ENCODE measurements around the gene NFX1. TPM values are rescaled to one million over a fixed set of nuclear protein-coding genes. Genes with fewer than 3 reads are reported as not detected.
A peak's percentile ranks its signal among the peaks of the same experiment; 100 is the strongest.

NFX1 gene
- total RNA-seq, 2 experiments from 2014 or later = 38.8 to 39.8 TPM

DNA sequence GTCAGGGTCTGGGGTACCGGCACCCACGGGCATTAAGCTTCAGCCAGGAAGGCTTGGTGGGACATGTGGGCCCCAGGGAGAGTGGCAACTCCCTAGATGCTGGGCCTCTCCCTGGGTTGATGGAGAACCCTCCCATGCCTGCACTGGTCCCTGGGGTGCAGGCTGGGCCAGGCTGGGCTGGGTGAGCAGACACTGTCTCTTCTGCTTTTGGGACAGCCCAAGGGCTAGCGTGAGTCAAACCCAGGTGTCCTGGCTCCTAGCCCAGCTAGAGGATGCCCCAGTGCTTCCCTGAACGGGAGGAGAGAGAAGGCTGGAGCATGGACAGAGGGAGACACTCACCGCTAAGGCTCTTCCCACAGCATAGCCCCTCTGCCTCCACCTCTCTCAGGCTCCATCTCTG, 117.8 kb downstream of the NFX1 start:
- peaks cover 8% of the 10 kb centered on the region for H3K27me3 Mint-ChIP-seq (ENCODE audit: low read depth)
- H3K36me3 Mint-ChIP-seq (ENCODE audit: low read depth) = no peaks in the 10 kb centered on the region
- H3K9me3 Mint-ChIP-seq (ENCODE audit: insufficient read depth) = no peaks in the 10 kb centered on the region
- H3K4me3 Mint-ChIP-seq = no peak overlapping the region
- DNase-seq (no peak), ATAC-seq (no peak)
- POLR2A ChIA-PET = no interaction called here
- CTCF ChIA-PET = interaction anchor here (1.1 to 2.1 kb wide), 4 partner anchors 8 to 59 kb away, joined by 3 to 11 read pairs (median 7); no protein-coding TSS in a partner anchor
- H3K27ac Mint-ChIP-seq = no peak overlapping the region
- peaks cover 6% of the 10 kb centered on the region for H3K4me1 Mint-ChIP-seq (ENCODE audit: low read depth)

GRCh38 chr9:33414268-33414667, 124.0 kb downstream of the NFX1 start:
- Mint-ChIP-seq H3K4me1 (ENCODE audit: low read depth) (peaks cover 45% of the 10 kb centered on the region), H3K27ac (peak overlapping the region; percentile 94), H3K27me3 (ENCODE audit: low read depth) (peaks cover 3% of the 10 kb centered on the region), H3K9me3 (ENCODE audit: insufficient read depth) (no peaks in the 10 kb centered on the region), H3K4me3 (no peak overlapping the region), H3K36me3 (ENCODE audit: low read depth) (no peaks in the 10 kb centered on the region)
- no peak for ATAC-seq
- no peak for DNase-seq
- ChIA-PET CTCF (interaction anchor here (0.9 to 10.3 kb wide), 13 partner anchors 10 to 188 kb away, joined by 3 to 209 read pairs (median 29); partner anchors contain the start of genes AQP3, AQP7, NFX1 and NOL6), POLR2A (interaction anchor here (1.0 to 4.2 kb wide), 4 partner anchors 10 to 59 kb away, joined by 4 to 33 read pairs (median 10); partner anchors contain the start of genes AQP3 and NOL6)

GRCh38 chr9:33414889-33415500, 124.7 kb downstream of the NFX1 start:
- peaks cover 45% of the 10 kb centered on the region for H3K4me1 Mint-ChIP-seq (ENCODE audit: low read depth)
- H3K27me3 Mint-ChIP-seq (ENCODE audit: low read depth) = peaks cover 3% of the 10 kb centered on the region
- H3K27ac Mint-ChIP-seq = peak overlapping the region; percentile 94
- no peak for ATAC-seq
- no peak for DNase-seq
- H3K4me3 Mint-ChIP-seq = peak overlapping the region; percentile 48
- H3K9me3 Mint-ChIP-seq (ENCODE audit: insufficient read depth) = no peaks in the 10 kb centered on the region
- ChIA-PET CTCF (interaction anchor here (0.5 to 10.3 kb wide), 24 partner anchors 8 to 610 kb away, joined by 3 to 209 read pairs (median 8); partner anchors contain the start of genes AQP3, AQP7, NFX1 and NOL6), POLR2A (interaction anchor here (0.6 to 4.2 kb wide), 14 partner anchors 10 to 125 kb away, joined by 3 to 33 read pairs (median 6); partner anchors contain the start of genes AQP3, NFX1 and NOL6)
- no peaks in the 10 kb centered on the region for H3K36me3 Mint-ChIP-seq (ENCODE audit: low read depth)

DNA sequence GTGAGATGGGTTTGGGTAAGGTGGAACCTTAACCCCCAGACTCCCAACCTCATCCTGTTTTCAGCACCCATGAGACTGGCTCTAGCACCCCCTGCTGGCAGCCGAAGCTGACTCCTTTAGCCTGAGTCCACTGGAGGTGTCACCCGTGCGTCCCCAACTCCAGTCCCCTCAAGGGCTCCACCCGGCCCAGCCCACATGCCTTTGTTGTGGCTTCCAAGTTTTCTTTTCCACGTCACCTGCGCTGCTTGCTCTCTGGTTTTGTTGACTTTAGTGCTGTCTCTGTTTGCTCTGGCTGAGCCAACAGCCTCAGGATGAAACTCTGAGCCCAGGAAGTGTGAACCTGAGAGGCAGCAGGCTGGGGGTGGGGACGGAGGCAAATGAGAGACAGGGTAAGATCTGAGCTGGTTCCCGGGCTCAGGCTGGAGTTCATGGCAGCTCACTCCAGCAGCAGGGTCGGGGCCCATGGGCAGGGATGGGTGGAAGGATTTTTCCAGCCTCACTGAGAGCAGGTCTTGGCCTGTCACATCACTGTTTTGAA, 125.3 kb downstream of the NFX1 start:
- H3K27me3 Mint-ChIP-seq (ENCODE audit: low read depth) = peaks cover 7% of the 10 kb centered on the region
- ATAC-seq (peak; percentile 95), DNase-seq (peak; percentile 96)
- no peaks in the 10 kb centered on the region for H3K9me3 Mint-ChIP-seq (ENCODE audit: insufficient read depth)
- peak overlapping the region; percentile 94 for H3K27ac Mint-ChIP-seq
- H3K36me3 Mint-ChIP-seq (ENCODE audit: low read depth) = no peaks in the 10 kb centered on the region
- peak overlapping the region; percentile 48 for H3K4me3 Mint-ChIP-seq
- CTCF ChIA-PET = interaction anchor here (0.8 to 10.3 kb wide), 27 partner anchors 8 to 190 kb away, joined by 3 to 209 read pairs (median 5); partner anchors contain the start of genes AQP3, AQP7, NFX1 and NOL6
- POLR2A ChIA-PET = interaction anchor here (0.6 to 4.2 kb wide), 14 partner anchors 10 to 125 kb away, joined by 3 to 33 read pairs (median 6); partner anchors contain the start of genes AQP3, NFX1 and NOL6
- peaks cover 50% of the 10 kb centered on the region for H3K4me1 Mint-ChIP-seq (ENCODE audit: low read depth)

DNA sequence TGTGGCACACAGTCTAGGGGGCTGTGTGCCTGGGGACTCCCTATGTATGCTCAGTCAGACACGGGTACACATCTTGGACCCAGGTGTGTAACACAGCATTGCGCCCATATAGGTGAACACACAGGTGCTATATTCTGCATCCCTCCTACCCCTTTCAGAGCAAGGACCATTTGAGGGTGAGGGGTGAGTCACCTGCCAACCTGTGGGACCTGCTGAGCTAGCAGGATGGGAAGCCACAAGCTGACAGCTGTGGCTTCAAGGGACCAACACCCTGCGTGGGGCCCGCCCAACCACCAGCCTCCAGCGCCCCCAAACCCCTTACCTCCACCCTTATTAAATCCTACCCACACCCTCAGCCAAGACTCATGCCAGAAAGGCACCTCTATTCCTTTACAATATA, 126.7 kb downstream of the NFX1 start:
- DNase-seq (peak; percentile 31), ATAC-seq (no peak)
- Mint-ChIP-seq H3K27ac (peak overlapping the region; percentile 94), H3K4me1 (ENCODE audit: low read depth) (peaks cover 50% of the 10 kb centered on the region), H3K27me3 (ENCODE audit: low read depth) (peaks cover 6% of the 10 kb centered on the region), H3K9me3 (ENCODE audit: insufficient read depth) (no peaks in the 10 kb centered on the region), H3K4me3 (peak overlapping the region; percentile 21), H3K36me3 (ENCODE audit: low read depth) (no peaks in the 10 kb centered on the region)
- POLR2A ChIA-PET = interaction anchor here (2.5 to 4.2 kb wide), 2 partner anchors 30 to 127 kb away, joined by 10 to 33 read pairs; partner anchors contain the start of genes AQP3 and NFX1
- CTCF ChIA-PET = interaction anchor here (2.8 to 10.3 kb wide), 5 partner anchors 10 to 56 kb away, joined by 11 to 209 read pairs (median 84); partner anchors contain the start of genes AQP3 and NOL6

GRCh38 chr9:33418090-33418489, 127.8 kb downstream of the NFX1 start:
- POLR2A ChIA-PET = interaction anchor here (4.2 kb wide), 1 partner anchor 29 kb away, joined by 33 read pairs; the partner anchor contains the start of gene AQP3
- no peak overlapping the region for H3K27ac Mint-ChIP-seq

GRCh38 chr9:33419708-33420303, 129.5 kb downstream of the NFX1 start:
- H3K9me3 Mint-ChIP-seq (ENCODE audit: insufficient read depth) = no peaks in the 10 kb centered on the region
- POLR2A ChIA-PET = no interaction called here
- peaks cover 41% of the 10 kb centered on the region for H3K4me1 Mint-ChIP-seq (ENCODE audit: low read depth)
- H3K27ac Mint-ChIP-seq = no peak overlapping the region
- no peaks in the 10 kb centered on the region for H3K36me3 Mint-ChIP-seq (ENCODE audit: low read depth)
- no peak overlapping the region for H3K4me3 Mint-ChIP-seq
- CTCF ChIA-PET = no interaction called here
- no peak for DNase-seq
- H3K27me3 Mint-ChIP-seq (ENCODE audit: low read depth) = peaks cover 6% of the 10 kb centered on the region
- ATAC-seq = no peak

More at GRCh38 chr9:33418090-33418489, 127.8 kb downstream of the NFX1 start:
- CTCF ChIA-PET = interaction anchor here (4.3 to 10.3 kb wide), 4 partner anchors 32 to 55 kb away, joined by 48 to 209 read pairs (median 89); partner anchors contain the start of genes AQP3 and NOL6
- Mint-ChIP-seq H3K4me1 (ENCODE audit: low read depth) (peaks cover 50% of the 10 kb centered on the region), H3K4me3 (no peak overlapping the region), H3K9me3 (ENCODE audit: insufficient read depth) (no peaks in the 10 kb centered on the region), H3K27me3 (ENCODE audit: low read depth) (peaks cover 6% of the 10 kb centered on the region), H3K36me3 (ENCODE audit: low read depth) (no peaks in the 10 kb centered on the region)
- no peak for ATAC-seq
- DNase-seq = no peak

Other genes with a start within 250 kb of the NFX1 start
- gene SMU1, start 213.8 kb upstream of the NFX1 start, total RNA-seq = 10 to 100 TPM; 21.7 to 22.6 TPM
- gene B4GALT1, start 123.2 kb upstream of the NFX1 start, total RNA-seq = 10 to 100 TPM; 27.8 to 28.5 TPM
- gene SPINK4, start 50.3 kb upstream of the NFX1 start, total RNA-seq = not detected
- gene BAG1, start 25.8 kb upstream of the NFX1 start, total RNA-seq = 10 to 100 TPM; 95.5 to 96.3 TPM
- gene CHMP5, start 25.5 kb upstream of the NFX1 start, total RNA-seq = 10 to 100 TPM; 83.0 to 85.5 TPM
- not detected for gene AQP7, start 112.1 kb downstream of the NFX1 start, total RNA-seq
- gene AQP3, start 157.1 kb downstream of the NFX1 start, total RNA-seq = 10 to 100 TPM; 29.9 to 31.4 TPM
- 10 to 100 TPM; 37.1 to 38.8 TPM for gene NOL6, start 183.4 kb downstream of the NFX1 start, total RNA-seq
- not detected for gene ANKRD18B, start 233.7 kb downstream of the NFX1 start, total RNA-seq